ENCODE results near the gene SLC35F4. TPM values are rescaled to one million over a fixed set of nuclear protein-coding genes. Genes with fewer than 3 reads are reported as not detected.

Gene SLC35F4
- total and polyA plus RNA-seq, 2 donors (not counting 3 experiments of a cell fraction or from before 2014, with no cell fraction given), result not detected

DNA sequence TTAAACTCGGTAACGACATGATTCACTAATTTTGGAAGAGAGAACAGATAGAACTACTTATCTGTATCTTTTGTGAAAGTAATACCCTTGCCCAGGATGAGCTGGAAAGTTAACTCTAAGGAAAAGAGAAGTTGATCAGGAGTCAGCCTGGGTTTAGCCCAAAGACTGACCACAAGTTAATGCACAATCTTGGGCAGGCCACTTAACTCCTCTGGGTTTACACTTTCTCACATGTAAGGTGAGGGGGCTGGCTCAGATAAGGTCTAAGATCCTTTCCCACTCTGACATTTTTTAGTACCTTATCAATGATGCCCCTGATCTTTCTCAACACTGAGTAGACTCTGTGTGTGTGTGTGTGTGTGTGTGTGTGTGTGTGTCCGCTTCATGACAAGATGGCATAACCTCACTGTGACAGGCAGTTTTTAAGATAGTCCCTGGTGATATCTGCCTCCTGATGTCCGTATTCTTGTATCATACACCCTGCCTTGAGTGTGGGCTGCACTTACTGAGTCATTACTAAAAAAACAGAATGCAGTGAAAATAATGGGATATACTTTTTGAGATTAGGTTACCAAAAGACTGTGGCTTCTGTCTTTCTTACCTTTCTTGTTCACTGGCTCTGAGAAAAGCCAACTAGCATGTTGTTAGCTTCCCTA is 316.0 kb downstream of the SLC35F4 start:
- no peaks in the 10 kb centered on the region for H4K20me1 ChIP-seq (replicated peaks; ENCODE audit: control insufficient read depth, extremely low read depth, insufficient read depth, low read length)

DNA sequence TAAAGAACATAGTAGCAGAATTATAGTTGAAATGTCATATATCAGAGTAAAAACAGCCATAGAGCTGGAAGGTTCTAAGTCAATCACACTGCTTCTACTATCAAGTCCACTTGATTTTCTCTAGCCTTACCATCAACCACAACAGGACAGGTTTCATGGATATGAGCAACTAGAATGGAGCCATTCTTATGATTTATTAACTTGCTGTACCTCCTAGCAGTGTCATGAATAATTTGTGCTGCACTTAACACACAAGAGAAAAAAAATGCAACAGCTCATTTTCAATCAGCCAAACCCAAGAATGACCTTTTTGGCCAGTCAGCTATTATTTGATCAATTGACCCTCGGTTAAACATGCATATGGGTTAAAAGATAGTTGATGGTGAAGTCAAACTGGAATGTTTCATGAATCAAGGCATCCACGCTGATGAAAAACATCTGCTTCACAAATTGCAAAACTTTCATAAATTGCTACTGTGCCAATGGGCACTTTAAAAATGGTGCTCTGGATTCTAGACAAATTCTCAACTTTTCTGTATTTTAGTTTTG is 316.8 kb downstream of the SLC35F4 start:
- TF ChIP-seq MYC (IDR thresholded peaks at IDR 0.05; ENCODE audit: low read depth, low read length) (no peak), EZH2 (IDR thresholded peaks at IDR 0.05; ENCODE audit: borderline replicate concordance, low read depth, low read length, severe bottlenecking) (no peak), FOS (IDR thresholded peaks at IDR 0.05; ENCODE audit: borderline replicate concordance, insufficient read depth, low read length) (no peak), POLR2AphosphoS5 (IDR thresholded peaks at IDR 0.05; ENCODE audit: insufficient read depth, low read depth, low read length) (no peak), JUN (IDR thresholded peaks at IDR 0.05; ENCODE audit: borderline replicate concordance, insufficient read depth, insufficient read length, low read depth) (no peak), POLR2A (IDR thresholded peaks at IDR 0.05; ENCODE audit: low read depth, low read length) (no peak), GATA2 (IDR thresholded peaks at IDR 0.05; ENCODE audit: insufficient read depth, insufficient read length, low read depth, low read length) (no peak)
- TF ChIP-seq, protein P1, sequence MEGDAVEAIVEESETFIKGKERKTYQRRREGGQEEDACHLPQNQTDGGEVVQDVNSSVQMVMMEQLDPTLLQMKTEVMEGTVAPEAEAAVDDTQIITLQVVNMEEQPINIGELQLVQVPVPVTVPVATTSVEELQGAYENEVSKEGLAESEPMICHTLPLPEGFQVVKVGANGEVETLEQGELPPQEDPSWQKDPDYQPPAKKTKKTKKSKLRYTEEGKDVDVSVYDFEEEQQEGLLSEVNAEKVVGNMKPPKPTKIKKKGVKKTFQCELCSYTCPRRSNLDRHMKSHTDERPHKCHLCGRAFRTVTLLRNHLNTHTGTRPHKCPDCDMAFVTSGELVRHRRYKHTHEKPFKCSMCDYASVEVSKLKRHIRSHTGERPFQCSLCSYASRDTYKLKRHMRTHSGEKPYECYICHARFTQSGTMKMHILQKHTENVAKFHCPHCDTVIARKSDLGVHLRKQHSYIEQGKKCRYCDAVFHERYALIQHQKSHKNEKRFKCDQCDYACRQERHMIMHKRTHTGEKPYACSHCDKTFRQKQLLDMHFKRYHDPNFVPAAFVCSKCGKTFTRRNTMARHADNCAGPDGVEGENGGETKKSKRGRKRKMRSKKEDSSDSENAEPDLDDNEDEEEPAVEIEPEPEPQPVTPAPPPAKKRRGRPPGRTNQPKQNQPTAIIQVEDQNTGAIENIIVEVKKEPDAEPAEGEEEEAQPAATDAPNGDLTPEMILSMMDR (IDR thresholded peaks at IDR 0.05; ENCODE audit: extremely low read depth in 1 of 2, insufficient read depth in 1 of 2, low read depth in 1 of 2, low read length in 2 of 2), result no peak
- TF ChIP-seq, protein P2, sequence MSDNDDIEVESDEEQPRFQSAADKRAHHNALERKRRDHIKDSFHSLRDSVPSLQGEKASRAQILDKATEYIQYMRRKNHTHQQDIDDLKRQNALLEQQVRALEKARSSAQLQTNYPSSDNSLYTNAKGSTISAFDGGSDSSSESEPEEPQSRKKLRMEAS (IDR thresholded peaks at IDR 0.05; ENCODE audit: insufficient read depth, insufficient read length), result no peak
- Histone ChIP-seq H4K20me1 (replicated peaks; ENCODE audit: control insufficient read depth, extremely low read depth, insufficient read depth, low read length) (no peaks in the 10 kb centered on the region), H3K79me2 (ENCODE audit: control insufficient read depth, insufficient read depth, low read length) (no peaks in the 10 kb centered on the region)

More for the DNA sequence above, 316.0 kb downstream of the SLC35F4 start:
- BruUV-seq (replicated peaks), result no TSS peak
- Histone ChIP-seq H3K9me1 (replicated peaks; ENCODE audit: control insufficient read depth, extremely low read depth, insufficient read depth, low read length) (no peaks in the 10 kb centered on the region), H3K79me2 (ENCODE audit: control insufficient read depth, insufficient read depth, low read length) (no peaks in the 10 kb centered on the region), H3K4me1 (ENCODE audit: control insufficient read depth, extremely low read depth, insufficient read depth, low read length) (no peaks in the 10 kb centered on the region), H3K4me2 (ENCODE audit: insufficient read depth, low read length) (no peak overlapping the region), H3K9ac (replicated peaks; ENCODE audit: extremely low read depth, insufficient read depth, low read length) (no peak overlapping the region), H3K4me3 (replicated peaks in 1 of 3; ENCODE audit: insufficient read depth in 1 of 3, low read depth in 1 of 3, low read length in 3 of 3) (no peak overlapping the region), H3K36me3 (ENCODE audit: control insufficient read depth in 2 of 2, extremely low read depth in 1 of 2, insufficient read depth in 2 of 2, low read length in 2 of 2) (no peaks in the 10 kb centered on the region), H3K27me3 (ENCODE audit: control insufficient read depth in 2 of 2, insufficient read depth in 2 of 2, low read length in 2 of 2) (no peaks in the 10 kb centered on the region), H3K27ac (ENCODE audit: insufficient read depth, low read depth, low read length) (no peak overlapping the region), H2AFZ (ENCODE audit: low read depth, low read length) (no peak overlapping the region), H3K9me3 (replicated peaks; ENCODE audit: control insufficient read depth, insufficient read depth, low read length) (no peaks in the 10 kb centered on the region)
- POLR2A ChIA-PET, result no interaction called here
- DNase-seq (ENCODE audit: low read depth, low spot score) (no peak), FAIRE-seq (no peak)
- CTCF ChIA-PET, result no interaction called here
- dilution Hi-C loops (cut with MboI; ENCODE audit: extremely low pct_ligation_motif_present, low sequenced_read_pairs), result no loop called here
- TF ChIP-seq, protein P2 (IDR thresholded peaks at IDR 0.05; ENCODE audit: insufficient read depth, insufficient read length), result no peak
- intact Hi-C loops (cut with micrococcal nuclease), result no loop called here

More for the DNA sequence above, 316.8 kb downstream of the SLC35F4 start:
- H2AFZ ChIP-seq (ENCODE audit: low read depth, low read length), result no peak overlapping the region
- intact Hi-C loops (cut with micrococcal nuclease) (no loop called here), dilution Hi-C loops (cut with MboI; ENCODE audit: extremely low pct_ligation_motif_present, low sequenced_read_pairs) (no loop called here)
- no peaks in the 10 kb centered on the region for H3K9me3 ChIP-seq (replicated peaks; ENCODE audit: control insufficient read depth, insufficient read depth, low read length)
- no peak for DNase-seq (ENCODE audit: low read depth, low spot score)
- POLR2A ChIA-PET, result no interaction called here
- no peak overlapping the region for H3K9ac ChIP-seq (replicated peaks; ENCODE audit: extremely low read depth, insufficient read depth, low read length)
- no peaks in the 10 kb centered on the region for H3K9me1 ChIP-seq (replicated peaks; ENCODE audit: control insufficient read depth, extremely low read depth, insufficient read depth, low read length)
- no peaks in the 10 kb centered on the region for H3K36me3 ChIP-seq (ENCODE audit: control insufficient read depth in 2 of 2, extremely low read depth in 1 of 2, insufficient read depth in 2 of 2, low read length in 2 of 2)
- H3K4me1 ChIP-seq (ENCODE audit: control insufficient read depth, extremely low read depth, insufficient read depth, low read length), result no peaks in the 10 kb centered on the region
- H3K27ac ChIP-seq (ENCODE audit: insufficient read depth, low read depth, low read length), result no peak overlapping the region
- CTCF ChIA-PET, result no interaction called here
- H3K4me2 ChIP-seq (ENCODE audit: insufficient read depth, low read length), result no peak overlapping the region
- no TSS peak for BruUV-seq (replicated peaks)
- no peak overlapping the region for H3K4me3 ChIP-seq (replicated peaks in 1 of 3; ENCODE audit: insufficient read depth in 1 of 3, low read depth in 1 of 3, low read length in 3 of 3)
- no peaks in the 10 kb centered on the region for H3K27me3 ChIP-seq (ENCODE audit: control insufficient read depth in 2 of 2, insufficient read depth in 2 of 2, low read length in 2 of 2)
- FAIRE-seq, result no peak

Measured in endothelial cell of umbilical vein (primary cell).